A549 (cell line): Measurements from ENCODE around the gene KHDC1. TPM values are rescaled to one million over a fixed set of nuclear protein-coding genes. Genes with fewer than 3 reads are reported as not detected.

Experiments used
- ATAC-seq, 2 experiments: fragments of 200-7000 bp in 1 of 2; fragments of >200 bp in 1 of 2; cut with Nextera tagmentation in 1 of 2; cut with Tn5 transposase in 1 of 2; 3 replicates each; pipeline versions ENCODE4 v1.8.0 to v1.9.1; 2018 to 2020; ENCODE audit warnings: mild to moderate bottlenecking in 1 of 2, moderate library complexity in 1 of 2
- CTCF ChIA-PET: fragments of 300-600 bp; sonication (Branson Sonifier 250); formaldehyde crosslinking; extraction: SDS; loops from one replicate; lab custom pipeline; 2021; ENCODE audit warnings: antibody characterized with exemption, inconsistent platforms; lab: Yijun Ruan, JAX
- POLR2A ChIA-PET: fragments of 350-600 bp; formaldehyde crosslinking; extraction: SDS; loops from one replicate; lab custom pipeline; 2021; ENCODE audit warnings: antibody characterized with exemption, inconsistent platforms; lab: Yijun Ruan, JAX
- DNase-seq, 2 experiments: peaks; one replicate each; pipeline versions ENCODE4 v3.0.0 to v3.0.0-alpha.2; 2011 to 2016; ENCODE audit warnings: low read depth in 1 of 2, low spot score in 1 of 2
- FAIRE-seq: peaks from 2 replicates; lab custom pipeline; 2011; peaks lifted over from hg19 to GRCh38; lab: Jason Lieb, UNC
- H3K27ac ChIP-seq, 2 experiments: fragments of >200 bp; sonication (Bioruptor Twin); formaldehyde crosslinking; 3 replicates each; pipeline ENCODE4 v1.5.1; 2016 to 2017
- H3K4me1 ChIP-seq: fragments of >200 bp; sonication (Bioruptor Twin); formaldehyde crosslinking; 3 replicates; pipeline ENCODE4 v1.6.1; 2016
- H3K4me2 ChIP-seq: fragments of >200 bp; sonication (Bioruptor Twin); formaldehyde crosslinking; 3 replicates; pipeline ENCODE4 v1.6.1; 2016
- H3K4me3 ChIP-seq: fragments of >200 bp; sonication (Bioruptor Twin); formaldehyde crosslinking; 3 replicates; pipeline ENCODE4 v1.5.1; 2016
- H3K9me3 ChIP-seq: fragments of >200 bp; sonication (Bioruptor Twin); formaldehyde crosslinking; 3 replicates; pipeline ENCODE4 v1.6.1; 2016
- BCL3 ChIP-seq: fragments of >200 bp; sonication (Bioruptor Twin); formaldehyde crosslinking; IDR thresholded peaks from 3 replicates; pipeline ENCODE4 v1.6.1; 2016
- CBX2 ChIP-seq: fragments of 200-600 bp; sonication (generic); IDR thresholded peaks from 2 replicates; pipeline ENCODE4 v1.6.1; 2016; ENCODE audit warnings: low read depth, mild to moderate bottlenecking, borderline replicate concordance
- CHD2 ChIP-seq: fragments of 150-350 bp; IDR thresholded peaks from 2 replicates; pipeline ENCODE4 v1.6.1; 2014; ENCODE audit warnings: low read length; ENCODE audit not compliant: partially characterized antibody
- CTCF ChIP-seq: fragments of >200 bp; sonication (Bioruptor Twin); formaldehyde crosslinking; IDR thresholded peaks from 3 replicates; pipeline ENCODE4 v1.5.1; 2016
- E2F6 ChIP-seq: IDR thresholded peaks from 2 replicates; pipeline ENCODE4 v1.6.1; 2012; ENCODE audit warnings: low read depth, borderline replicate concordance
- EHF ChIP-seq: fragments of 250-450 bp; sonication (Bioruptor Pico); IDR thresholded peaks from 2 replicates; pipeline ENCODE4 v1.5.0; 2020; ENCODE audit warnings: mild to moderate bottlenecking
- EHMT2 ChIP-seq: fragments of 200-600 bp; sonication (generic); IDR thresholded peaks from 2 replicates; pipeline ENCODE4 v1.6.1; 2016; ENCODE audit warnings: antibody characterized with exemption, low read depth, mild to moderate bottlenecking, moderate library complexity
- ELK1 ChIP-seq: fragments of 150-350 bp; IDR thresholded peaks from 2 replicates; pipeline ENCODE4 v1.6.1; 2014; ENCODE audit warnings: low read depth, mild to moderate bottlenecking, low read length
- EP300 ChIP-seq, 2 experiments: fragments of >200 bp; sonication (Bioruptor Twin); formaldehyde crosslinking; IDR thresholded peaks; 2 replicates in 1 of 2; 3 replicates in 1 of 2; pipeline ENCODE4 v1.6.1; 2016 to 2017
- FOSB ChIP-seq: fragments of 250-450 bp; sonication (Bioruptor Pico); IDR thresholded peaks from 2 replicates; pipeline ENCODE4 v1.5.0; 2020; ENCODE audit warnings: mild to moderate bottlenecking, moderate library complexity
- HES2 ChIP-seq: fragments of >200 bp; sonication (Bioruptor Twin); formaldehyde crosslinking; IDR thresholded peaks from 2 replicates; pipeline ENCODE4 v1.6.1; 2016
- HOXA7 ChIP-seq: fragments of 250-450 bp; sonication (Bioruptor Pico); IDR thresholded peaks from 2 replicates; pipeline ENCODE4 v1.5.0; 2020; ENCODE audit warnings: mild to moderate bottlenecking, moderate library complexity
- HOXB13 ChIP-seq: fragments of 250-450 bp; sonication (Bioruptor Pico); IDR thresholded peaks from 2 replicates; pipeline ENCODE4 v1.5.0; 2020; ENCODE audit warnings: low read depth, mild to moderate bottlenecking, moderate library complexity
- JUNB ChIP-seq: fragments of >200 bp; sonication (Bioruptor Twin); formaldehyde crosslinking; IDR thresholded peaks from 2 replicates; pipeline ENCODE4 v1.6.1; 2016
- KDM1A ChIP-seq: fragments of 200-600 bp; sonication (generic); IDR thresholded peaks from 2 replicates; pipeline ENCODE4 v1.6.1; 2016; ENCODE audit warnings: low read depth, mild to moderate bottlenecking
- KDM5A ChIP-seq: fragments of 200-600 bp; sonication (generic); IDR thresholded peaks from 2 replicates; pipeline ENCODE4 v1.6.1; 2016; ENCODE audit warnings: antibody characterized with exemption, mild to moderate bottlenecking
- MAFK ChIP-seq: fragments of 450-650 bp; IDR thresholded peaks from 2 replicates; pipeline ENCODE4 v1.6.1; 2014; ENCODE audit not compliant: partially characterized antibody
- MAZ ChIP-seq: fragments of 150-350 bp; IDR thresholded peaks from 2 replicates; pipeline ENCODE4 v1.6.1; 2014; ENCODE audit warnings: antibody characterized with exemption, low read depth, low read length, borderline replicate concordance
- MYC ChIP-seq: IDR thresholded peaks from 2 replicates; pipeline ENCODE4 v1.6.1; 2012; ENCODE audit warnings: mild to moderate bottlenecking, inconsistent platforms, low read length, improper control_type of control experiment, borderline replicate concordance
- POLR2A ChIP-seq: IDR thresholded peaks from 2 replicates; pipeline ENCODE4 v1.6.1; 2012; ENCODE audit warnings: mild to moderate bottlenecking, low read length
- POLR2AphosphoS2 ChIP-seq: conservative IDR thresholded peaks from 2 replicates; pipeline ENCODE4 v1.6.1; 2012; ENCODE audit warnings: low read length, improper control_type of control experiment, inconsistent platforms
- RAD21 ChIP-seq, 2 experiments: fragments of >200 bp in 1 of 2; sonication (Bioruptor Twin) in 1 of 2; formaldehyde crosslinking in 1 of 2; IDR thresholded peaks in 1 of 2; conservative IDR thresholded peaks in 1 of 2; 2 replicates in 1 of 2; 3 replicates in 1 of 2; pipeline ENCODE4 v1.6.1; 2012 to 2018; ENCODE audit warnings: inconsistent platforms in 1 of 2
- RARB ChIP-seq: fragments of 250-450 bp; sonication (Bioruptor Pico); IDR thresholded peaks from 2 replicates; pipeline ENCODE4 v1.8.0; 2021; ENCODE audit warnings: mild to moderate bottlenecking, moderate library complexity
- RCOR1 ChIP-seq: fragments of 150-350 bp; IDR thresholded peaks from 2 replicates; pipeline ENCODE4 v1.6.1; 2014; ENCODE audit warnings: antibody characterized with exemption, low read length, low read depth
- RNF2 ChIP-seq: fragments of 200-600 bp; sonication (generic); IDR thresholded peaks from 2 replicates; pipeline ENCODE4 v1.6.1; 2016; ENCODE audit warnings: low read depth, mild to moderate bottlenecking, antibody characterized with exemption, moderate library complexity, borderline replicate concordance
- TP53 ChIP-seq: fragments of 250-450 bp; sonication (Bioruptor Pico); IDR thresholded peaks from 2 replicates; pipeline ENCODE4 v1.5.0; 2021; ENCODE audit warnings: mild to moderate bottlenecking, moderate library complexity
- ZC3H11A ChIP-seq: fragments of 450-650 bp; IDR thresholded peaks from 2 replicates; pipeline ENCODE4 v1.6.1; 2014; ENCODE audit warnings: antibody characterized with exemption, mild to moderate bottlenecking
- ZFP36 ChIP-seq: fragments of 450-650 bp; IDR thresholded peaks from 2 replicates; pipeline ENCODE4 v1.6.1; 2014; ENCODE audit warnings: borderline replicate concordance; ENCODE audit not compliant: partially characterized antibody
- ZNF302 ChIP-seq: fragments of 250-450 bp; sonication (Bioruptor Pico); IDR thresholded peaks from 2 replicates; pipeline ENCODE4 v1.9.0; 2021; ENCODE audit warnings: inconsistent platforms, mild to moderate bottlenecking, moderate library complexity
- WGBS: methylation state at CpG from one replicate; pipeline ENCODE4 v1.1.6; 2017; ENCODE audit errors: missing lambda C conversion rate; 5-methylcytosine and 5-hydroxymethylcytosine counted together
- polyA plus RNA-seq, 4 experiments: library from polyadenylated mRNA; depleted of rRNA in 3 of 4; stranded (reverse); fragments of >200 nt; fragmentation: RNase III in 1 of 4; extraction: RNeasy Plus Mini Kit Qiagen cat#74134 plus additional on column Dnase treatment in 1 of 4; gene quantifications; 2 replicates in 3 of 4; 3 replicates in 1 of 4; pipeline ENCODE4 v1.2.3, GENCODE V29; 2011 to 2017
- TF ChIP-seq, protein P1 (sequence below): IDR thresholded peaks from 2 replicates; pipeline ENCODE4 v1.6.1; 2012
- TF ChIP-seq, protein P2 (sequence below): fragments of 200-600 bp; sonication (generic); IDR thresholded peaks from 2 replicates; pipeline ENCODE4 v1.6.1; 2016; ENCODE audit warnings: antibody characterized with exemption, mild to moderate bottlenecking, moderate library complexity

KHDC1 gene
- polyA plus RNA-seq, 2 of the 4 experiments (the other 2 are of a cell fraction) = 4.5 to 5.2 TPM

DNA sequence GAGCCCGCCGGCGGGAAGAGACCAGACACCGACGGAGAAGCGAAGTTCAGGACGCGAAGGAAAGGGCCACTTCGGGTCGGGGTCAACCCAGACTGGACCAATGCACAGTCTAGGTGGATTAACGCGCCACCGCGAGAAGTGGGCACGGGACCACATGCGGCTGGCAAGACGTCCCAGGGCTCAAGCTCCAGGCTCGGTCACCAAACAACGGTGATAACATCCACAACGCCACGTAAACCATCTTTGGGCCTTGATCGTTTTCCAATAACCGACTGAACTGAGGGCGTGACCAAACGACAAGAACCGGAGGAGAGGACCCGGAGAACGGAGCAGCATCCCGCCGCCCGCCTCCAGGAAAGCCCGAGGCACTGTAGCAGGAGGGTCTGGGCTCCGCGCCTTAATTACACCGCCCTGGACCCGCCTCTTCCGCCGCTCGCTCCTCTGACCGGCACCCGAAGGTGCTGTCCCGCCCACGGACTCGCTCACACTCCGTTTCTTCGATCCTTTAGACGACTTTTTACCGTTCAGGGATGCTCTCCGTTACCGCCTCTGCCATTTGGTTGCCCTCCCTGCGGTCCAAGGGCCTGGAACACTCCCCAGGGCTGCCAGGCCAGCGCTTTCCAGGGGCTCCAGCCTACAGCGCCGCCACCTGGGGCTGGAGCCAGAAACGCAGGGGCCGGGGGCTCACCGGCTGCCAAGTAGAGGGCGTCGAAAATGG lies 46.9 kb upstream of the KHDC1 start (continued):
- TF ChIP-seq E2F6 (no peak; the same call in 1 of the 2 replicates), CTCF (peak; percentile 69), JUNB (no peak), CBX2 (no peak), ELK1 (no peak), ZC3H11A (no peak), CHD2 (peak; percentile 70), ZFP36 (no peak), RARB (CRISPR knock-in tag) (no peak), MAFK (no peak), HES2 (no peak), EP300 (IDR thresholded peaks at IDR 0.05) (no peak), POLR2AphosphoS2 (no peak), POLR2A (peak; percentile 83), ZNF302 (CRISPR knock-in tag) (no peak), RCOR1 (no peak), HOXB13 (CRISPR knock-in tag) (no peak), FOSB (CRISPR knock-in tag) (no peak), RAD21 (conservative IDR thresholded peaks at IDR 0.05 in 1 of 2, IDR thresholded peaks at IDR 0.05 in 1 of 2) (peak; percentile 10 to 42; a peak in 2 of 5 replicates), KDM5A (no peak), EHF (no peak), TP53 (no peak), EHMT2 (no peak), RNF2 (no peak)
- TF ChIP-seq, protein P1, sequence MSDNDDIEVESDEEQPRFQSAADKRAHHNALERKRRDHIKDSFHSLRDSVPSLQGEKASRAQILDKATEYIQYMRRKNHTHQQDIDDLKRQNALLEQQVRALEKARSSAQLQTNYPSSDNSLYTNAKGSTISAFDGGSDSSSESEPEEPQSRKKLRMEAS = peak; percentile 51; the same call in 1 of the 2 replicates

DNA sequence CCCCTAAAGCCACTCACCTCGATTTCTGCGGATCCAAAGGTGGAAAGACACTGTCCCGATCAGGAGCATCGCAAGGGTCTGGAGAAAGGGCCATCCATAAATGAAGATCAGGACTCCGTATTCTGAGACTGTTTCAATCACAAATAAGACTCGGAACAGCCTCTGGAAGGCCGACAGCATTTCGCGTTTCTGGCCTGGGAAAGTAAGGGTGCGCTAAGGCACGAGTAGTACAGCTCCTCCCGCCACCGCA lies 46.5 kb upstream of the KHDC1 start:
- 0% methylated on average over 5 of the region's 13 CpGs for whole genome bisulfite sequencing
- Histone ChIP-seq H3K27ac (peak overlapping the region; percentile 89 to 96), H3K9me3 (no peaks in the 10 kb centered on the region), H3K4me2 (peak overlapping the region; percentile 97), H3K4me3 (peak overlapping the region; percentile 67), H3K4me1 (peaks cover 7% of the 10 kb centered on the region; the same call in 1 of the 3 replicates)
- CTCF ChIA-PET = interaction anchor here (1.0 to 3.2 kb wide), 8 partner anchors 14 to 79 kb away, joined by 3 to 16 read pairs (median 6); no protein-coding TSS in a partner anchor
- no peak for DNase-seq
- FAIRE-seq = no peak
- POLR2A ChIA-PET = interaction anchor here (0.8 kb wide), 2 partner anchors 24 to 93 kb away, joined by 3 to 4 read pairs; no protein-coding TSS in a partner anchor
- ATAC-seq = no peak
- no peak for TF ChIP-seq ZNF302 (CRISPR knock-in tag)
- TF ChIP-seq EHF = no peak
- TF ChIP-seq, protein P2, sequence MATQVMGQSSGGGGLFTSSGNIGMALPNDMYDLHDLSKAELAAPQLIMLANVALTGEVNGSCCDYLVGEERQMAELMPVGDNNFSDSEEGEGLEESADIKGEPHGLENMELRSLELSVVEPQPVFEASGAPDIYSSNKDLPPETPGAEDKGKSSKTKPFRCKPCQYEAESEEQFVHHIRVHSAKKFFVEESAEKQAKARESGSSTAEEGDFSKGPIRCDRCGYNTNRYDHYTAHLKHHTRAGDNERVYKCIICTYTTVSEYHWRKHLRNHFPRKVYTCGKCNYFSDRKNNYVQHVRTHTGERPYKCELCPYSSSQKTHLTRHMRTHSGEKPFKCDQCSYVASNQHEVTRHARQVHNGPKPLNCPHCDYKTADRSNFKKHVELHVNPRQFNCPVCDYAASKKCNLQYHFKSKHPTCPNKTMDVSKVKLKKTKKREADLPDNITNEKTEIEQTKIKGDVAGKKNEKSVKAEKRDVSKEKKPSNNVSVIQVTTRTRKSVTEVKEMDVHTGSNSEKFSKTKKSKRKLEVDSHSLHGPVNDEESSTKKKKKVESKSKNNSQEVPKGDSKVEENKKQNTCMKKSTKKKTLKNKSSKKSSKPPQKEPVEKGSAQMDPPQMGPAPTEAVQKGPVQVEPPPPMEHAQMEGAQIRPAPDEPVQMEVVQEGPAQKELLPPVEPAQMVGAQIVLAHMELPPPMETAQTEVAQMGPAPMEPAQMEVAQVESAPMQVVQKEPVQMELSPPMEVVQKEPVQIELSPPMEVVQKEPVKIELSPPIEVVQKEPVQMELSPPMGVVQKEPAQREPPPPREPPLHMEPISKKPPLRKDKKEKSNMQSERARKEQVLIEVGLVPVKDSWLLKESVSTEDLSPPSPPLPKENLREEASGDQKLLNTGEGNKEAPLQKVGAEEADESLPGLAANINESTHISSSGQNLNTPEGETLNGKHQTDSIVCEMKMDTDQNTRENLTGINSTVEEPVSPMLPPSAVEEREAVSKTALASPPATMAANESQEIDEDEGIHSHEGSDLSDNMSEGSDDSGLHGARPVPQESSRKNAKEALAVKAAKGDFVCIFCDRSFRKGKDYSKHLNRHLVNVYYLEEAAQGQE = no peak
- TF ChIP-seq MAZ = no peak
- TF ChIP-seq BCL3 = no peak
- TF ChIP-seq MYC = no peak
- TF ChIP-seq HOXA7 (CRISPR knock-in tag) = no peak
- TF ChIP-seq KDM1A = no peak
- TF ChIP-seq RARB (CRISPR knock-in tag) = no peak
